ENCODE results near the gene COL9A1. TPM values are rescaled to one million over a fixed set of nuclear protein-coding genes. Genes with fewer than 3 reads are reported as not detected.

The COL9A1 gene
- total and polyA plus RNA-seq, 5 experiments from 2014 or later: not detected

DNA sequence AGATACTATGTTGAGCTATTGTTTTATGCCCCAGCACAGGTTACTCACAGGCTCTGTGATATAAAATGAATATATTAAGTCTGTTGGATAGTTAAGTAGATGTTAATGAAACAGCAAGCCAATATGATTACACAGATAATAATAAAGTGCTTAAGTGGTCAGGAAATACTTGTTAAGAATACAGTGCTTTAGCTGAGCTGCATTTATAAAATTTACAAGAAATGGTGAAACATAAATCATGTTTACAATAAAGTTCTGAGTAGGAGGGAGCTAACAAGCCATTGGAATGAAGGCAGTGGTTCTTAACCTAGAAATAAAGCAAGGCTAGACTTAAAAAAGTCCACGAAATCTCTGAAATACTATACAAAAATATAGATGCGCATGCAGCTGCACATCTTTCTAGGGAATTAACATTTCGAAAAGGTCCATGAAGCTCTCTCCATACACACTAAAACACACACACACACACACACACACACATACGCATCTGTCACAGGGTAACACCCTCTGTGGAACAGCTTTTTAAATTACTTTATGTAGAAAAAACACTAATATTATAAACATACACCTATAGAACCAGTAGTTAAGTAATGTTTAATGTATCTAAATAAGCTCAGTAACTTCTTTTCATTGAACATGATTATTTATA, 87.3 kb downstream of the COL9A1 start:
- H3K27ac Mint-ChIP-seq: no peak overlapping the region
- H3K36me3 Mint-ChIP-seq: no peaks in the 10 kb centered on the region
- peaks cover 0 to 14% (median 7%) of the 10 kb centered on the region in 5 donors for H3K27me3 Mint-ChIP-seq
- DNase-seq: no peak
- H3K4me1 Mint-ChIP-seq: no peaks in the 10 kb centered on the region
- POLR2A ChIA-PET: no interaction called here
- no peak overlapping the region for H3K4me3 Mint-ChIP-seq
- no peaks in the 10 kb centered on the region for H3K9me3 Mint-ChIP-seq
- ATAC-seq: no peak

- H3K9me3 Mint-ChIP-seq: no peaks in the 10 kb centered on the region
- DNase-seq (no peak), ATAC-seq (no peak)
- H3K4me1 Mint-ChIP-seq: no peaks in the 10 kb centered on the region
- H3K36me3 Mint-ChIP-seq: no peaks in the 10 kb centered on the region
- no peak overlapping the region for H3K27ac Mint-ChIP-seq
- no peak overlapping the region for H3K4me3 Mint-ChIP-seq
- POLR2A ChIA-PET: no interaction called here
- H3K27me3 Mint-ChIP-seq: peaks cover 0 to 3% (median under 1%) of the 10 kb centered on the region in 5 donors
These were observed 92.4 kb downstream of the COL9A1 start for GRCh38 chr6:70210462-70210861.

- Mint-ChIP-seq H3K36me3 (no peaks in the 10 kb centered on the region), H3K27me3 (peaks cover 0 to 6% (median 4%) of the 10 kb centered on the region in 5 donors), H3K4me3 (no peak overlapping the region), H3K27ac (no peak overlapping the region), H3K9me3 (no peaks in the 10 kb centered on the region), H3K4me1 (no peaks in the 10 kb centered on the region)
- DNase-seq: no peak
- POLR2A ChIA-PET: no interaction called here
- ATAC-seq: no peak
These were observed 94.6 kb downstream of the COL9A1 start for GRCh38 chr6:70208235-70208790.

- Mint-ChIP-seq H3K36me3 (no peaks in the 10 kb centered on the region), H3K4me3 (no peak overlapping the region), H3K9me3 (no peaks in the 10 kb centered on the region), H3K27me3 (peaks cover 0 to 10% (median 4%) of the 10 kb centered on the region in 5 donors), H3K4me1 (no peaks in the 10 kb centered on the region), H3K27ac (no peak overlapping the region)
- DNase-seq: no peak
- POLR2A ChIA-PET: no interaction called here
- no peak for ATAC-seq
These were observed 104.1 kb downstream of the COL9A1 start for GRCh38 chr6:70198785-70199184.

GRCh38 chr6:70196531-70196930, 106.4 kb downstream of the COL9A1 start:
- Mint-ChIP-seq H3K27me3 (peaks cover 0 to 31% (median 8%) of the 10 kb centered on the region in 5 donors), H3K9me3 (no peaks in the 10 kb centered on the region), H3K27ac (no peak overlapping the region), H3K36me3 (no peaks in the 10 kb centered on the region), H3K4me3 (no peak overlapping the region), H3K4me1 (no peaks in the 10 kb centered on the region)
- DNase-seq (no peak), ATAC-seq (no peak)
- POLR2A ChIA-PET: no interaction called here

DNA sequence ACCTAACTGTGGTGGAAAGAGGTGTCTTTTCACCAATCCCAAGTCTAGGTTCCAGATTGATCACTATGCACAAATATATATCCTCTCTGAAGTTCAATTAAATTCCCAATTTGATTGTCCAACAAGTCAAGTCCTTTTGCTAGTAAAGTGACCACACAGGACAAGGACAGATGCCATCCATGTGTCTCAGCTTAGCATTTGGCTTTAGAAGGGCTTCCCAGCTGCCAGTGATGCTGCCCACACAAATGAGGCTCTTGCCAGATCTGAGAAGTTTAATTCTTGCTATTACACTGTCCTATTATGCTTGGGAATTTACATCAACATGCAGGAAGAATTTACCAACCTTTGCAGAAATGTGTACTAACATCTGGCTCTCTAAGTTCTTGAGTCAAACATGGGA, 108.5 kb downstream of the COL9A1 start:
- POLR2A ChIA-PET: no interaction called here

GRCh38 chr6:70188202-70188601, 114.7 kb downstream of the COL9A1 start:
- Mint-ChIP-seq H3K36me3 (no peaks in the 10 kb centered on the region), H3K4me3 (no peak overlapping the region), H3K27me3 (peaks cover 2 to 26% (median 2%) of the 10 kb centered on the region in 5 donors), H3K4me1 (no peaks in the 10 kb centered on the region), H3K9me3 (peaks cover 0 to 2% (median 0%) of the 10 kb centered on the region in 9 donors), H3K27ac (no peak overlapping the region)
- no peak for DNase-seq
- POLR2A ChIA-PET: no interaction called here
- ATAC-seq: no peak

More for the DNA sequence above, 108.5 kb downstream of the COL9A1 start:
- Mint-ChIP-seq H3K36me3 (no peaks in the 10 kb centered on the region), H3K4me3 (no peak overlapping the region), H3K9me3 (no peaks in the 10 kb centered on the region), H3K4me1 (no peaks in the 10 kb centered on the region), H3K27me3 (peaks cover 0 to 31% (median 8%) of the 10 kb centered on the region in 5 donors), H3K27ac (no peak overlapping the region)
- no peak for DNase-seq
- no peak for ATAC-seq

DNA sequence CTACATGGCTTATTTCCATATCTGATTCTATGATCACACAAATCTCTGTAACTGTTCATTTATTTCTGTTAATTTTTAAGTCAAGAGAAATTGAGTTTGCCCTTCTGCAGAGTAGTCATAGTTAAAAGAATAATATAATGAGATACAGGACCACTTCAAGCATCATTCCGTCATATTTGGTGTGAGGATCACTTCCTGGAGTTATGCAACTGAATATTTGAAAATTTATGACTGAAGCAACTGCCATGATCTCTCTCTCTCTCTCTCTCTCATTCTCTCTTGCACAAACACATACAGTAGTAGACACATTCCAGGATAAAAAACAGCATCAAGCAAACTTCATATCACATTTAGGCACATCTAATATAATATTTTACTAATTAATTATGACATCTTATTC, 116.4 kb downstream of the COL9A1 start:
- H3K27ac Mint-ChIP-seq: no peak overlapping the region
- ATAC-seq: no peak
- DNase-seq: no peak
- peaks cover 0 to 2% (median 0%) of the 10 kb centered on the region in 9 donors for H3K9me3 Mint-ChIP-seq
- H3K4me3 Mint-ChIP-seq: no peak overlapping the region
- no peaks in the 10 kb centered on the region for H3K4me1 Mint-ChIP-seq
- peaks cover 2 to 11% (median 2%) of the 10 kb centered on the region in 5 donors for H3K27me3 Mint-ChIP-seq
- POLR2A ChIA-PET: no interaction called here
- H3K36me3 Mint-ChIP-seq: no peaks in the 10 kb centered on the region

- H3K27me3 Mint-ChIP-seq: peaks cover 2 to 11% (median 2%) of the 10 kb centered on the region in 5 donors
- no peak for DNase-seq
- no peaks in the 10 kb centered on the region for H3K36me3 Mint-ChIP-seq
- no peak for ATAC-seq
- no peak overlapping the region for H3K4me3 Mint-ChIP-seq
- no peak overlapping the region for H3K27ac Mint-ChIP-seq
- POLR2A ChIA-PET: no interaction called here
- H3K4me1 Mint-ChIP-seq: no peaks in the 10 kb centered on the region
- H3K9me3 Mint-ChIP-seq: peaks cover 0 to 2% (median 0%) of the 10 kb centered on the region in 9 donors
These were observed 118.2 kb downstream of the COL9A1 start for GRCh38 chr6:70184723-70185122.

- Mint-ChIP-seq H3K4me3 (no peak overlapping the region), H3K9me3 (peaks cover 0 to 2% (median 0%) of the 10 kb centered on the region in 9 donors), H3K4me1 (no peaks in the 10 kb centered on the region), H3K36me3 (no peaks in the 10 kb centered on the region), H3K27ac (no peak overlapping the region), H3K27me3 (peaks cover 2 to 10% (median 5%) of the 10 kb centered on the region in 5 donors)
- no peak for DNase-seq
- no peak for ATAC-seq
- POLR2A ChIA-PET: no interaction called here
These were observed 119.3 kb downstream of the COL9A1 start for GRCh38 chr6:70183538-70183937.

- no peak for ATAC-seq
- POLR2A ChIA-PET: no interaction called here
- H3K27ac Mint-ChIP-seq: no peak overlapping the region
These were observed 121.8 kb downstream of the COL9A1 start for GRCh38 chr6:70180901-70181599.

DNA sequence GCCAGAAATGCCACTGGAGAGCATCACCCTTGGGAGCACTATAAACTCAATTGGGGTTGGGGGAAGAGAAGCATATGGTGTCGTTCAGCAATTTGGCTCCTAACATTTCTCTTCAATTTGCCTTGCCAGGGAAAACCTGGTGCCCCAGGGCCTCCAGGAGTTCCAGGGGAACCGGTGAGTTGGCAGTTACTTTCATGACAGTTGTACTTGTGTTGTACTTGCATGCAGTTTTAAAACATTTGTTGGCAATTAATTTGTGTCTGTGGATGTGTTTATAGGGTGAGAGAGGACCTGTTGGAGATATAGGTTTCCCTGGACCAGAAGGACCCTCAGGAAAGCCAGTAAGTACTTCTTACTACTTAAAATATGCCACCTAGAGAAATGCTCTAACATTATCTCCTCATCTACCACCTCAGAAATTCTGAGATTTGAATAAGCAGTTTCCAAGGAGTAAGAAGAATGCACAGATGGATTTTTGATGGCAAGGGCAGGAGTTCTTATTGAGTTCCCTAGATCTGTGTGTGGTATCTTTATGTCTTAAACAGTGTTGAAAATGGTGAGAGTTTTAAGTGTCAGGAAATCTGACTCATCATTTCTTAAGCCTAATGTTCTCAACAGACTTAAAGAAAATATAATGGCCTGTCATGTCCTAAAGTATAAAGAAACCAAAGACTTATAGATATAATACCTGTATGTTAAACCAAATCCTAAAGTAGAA, 122.5 kb downstream of the COL9A1 start:
- DNase-seq (no peak), ATAC-seq (no peak)
- Mint-ChIP-seq H3K27ac (no peak overlapping the region), H3K4me1 (no peaks in the 10 kb centered on the region), H3K36me3 (no peaks in the 10 kb centered on the region), H3K4me3 (no peak overlapping the region), H3K9me3 (no peaks in the 10 kb centered on the region), H3K27me3 (peaks cover 0 to 14% (median 0%) of the 10 kb centered on the region in 5 donors)
- POLR2A ChIA-PET: no interaction called here

More at GRCh38 chr6:70180901-70181599, 121.8 kb downstream of the COL9A1 start:
- Mint-ChIP-seq H3K9me3 (no peaks in the 10 kb centered on the region), H3K4me1 (no peaks in the 10 kb centered on the region), H3K27me3 (peaks cover 0 to 14% (median 0%) of the 10 kb centered on the region in 5 donors), H3K4me3 (no peak overlapping the region), H3K36me3 (no peaks in the 10 kb centered on the region)
- DNase-seq: no peak
